ENCODE results near the gene ZMYND12. TPM values are rescaled to one million over a fixed set of nuclear protein-coding genes. Genes with fewer than 3 reads are reported as not detected.
A peak's percentile ranks its signal among the peaks of the same experiment; 100 is the strongest.

ZMYND12 gene
- total RNA-seq, 1 experiment from 2014 or later, result 0.28 TPM

GRCh38 chr1:42456754-42457089, 900 bp upstream of the ZMYND12 start:
- Histone ChIP-seq H3K27ac (ENCODE audit: low read depth, low read length, poor library complexity, severe bottlenecking) (peak overlapping the region; percentile 84), H3K36me3 (ENCODE audit: insufficient read depth, low read length, poor library complexity, severe bottlenecking) (peaks cover 22% of the 10 kb centered on the region), H3K9me3 (ENCODE audit: low read depth, low read length, poor library complexity, severe bottlenecking) (no peaks in the 10 kb centered on the region), H3K27me3 (replicated peaks; ENCODE audit: insufficient read depth, low read depth, low read length, poor library complexity) (peaks cover 3% of the 10 kb centered on the region), H3K4me1 (ENCODE audit: insufficient read depth, low read length, poor library complexity, severe bottlenecking) (peaks cover 9% of the 10 kb centered on the region), H3K4me3 (ENCODE audit: low read depth, low read length, poor library complexity, severe bottlenecking) (peak overlapping the region; percentile 72)
- peak; percentile 56 for DNase-seq (ENCODE audit: low spot score)
- intact Hi-C loops (cut with micrococcal nuclease; ENCODE audit: unreplicated experiment), result no loop called here
- TF ChIP-seq EZH2 (IDR thresholded peaks at IDR 0.05; ENCODE audit: borderline replicate concordance, low read depth, low read length, poor library complexity, severe bottlenecking) (no peak), CTCF (conservative IDR thresholded peaks at IDR 0.05; ENCODE audit: low read depth, low read length) (no peak)
- ChIA-PET CTCF (no interaction called here), POLR2A (ENCODE audit: low non-redundant PET) (no interaction called here)
- no TSS peak for BruUV-seq (replicated peaks)

- no TSS peak for BruUV-seq (replicated peaks)
- Histone ChIP-seq H3K4me3 (ENCODE audit: low read depth, low read length, poor library complexity, severe bottlenecking) (no peak overlapping the region), H3K27me3 (replicated peaks; ENCODE audit: insufficient read depth, low read depth, low read length, poor library complexity) (peaks cover 6% of the 10 kb centered on the region), H3K27ac (ENCODE audit: low read depth, low read length, poor library complexity, severe bottlenecking) (no peak overlapping the region), H3K9me3 (ENCODE audit: low read depth, low read length, poor library complexity, severe bottlenecking) (no peaks in the 10 kb centered on the region), H3K36me3 (ENCODE audit: insufficient read depth, low read length, poor library complexity, severe bottlenecking) (peaks cover 15% of the 10 kb centered on the region), H3K4me1 (ENCODE audit: insufficient read depth, low read length, poor library complexity, severe bottlenecking) (peaks cover 8% of the 10 kb centered on the region)
- CTCF ChIA-PET, result interaction anchor here (0.7 kb wide), 1 partner anchor 25 kb away, joined by 4 read pairs; no protein-coding TSS in a partner anchor
- TF ChIP-seq EZH2 (IDR thresholded peaks at IDR 0.05; ENCODE audit: borderline replicate concordance, low read depth, low read length, poor library complexity, severe bottlenecking), result no peak
- DNase-seq (ENCODE audit: low spot score), result no peak
- POLR2A ChIA-PET (ENCODE audit: low non-redundant PET), result no interaction called here
- intact Hi-C loops (cut with micrococcal nuclease; ENCODE audit: unreplicated experiment), result no loop called here
Measured at GRCh38 chr1:42454403-42454802, 1.4 kb downstream of the ZMYND12 start.

- Histone ChIP-seq H3K27me3 (replicated peaks; ENCODE audit: insufficient read depth, low read depth, low read length, poor library complexity) (peaks cover 6% of the 10 kb centered on the region), H3K27ac (ENCODE audit: low read depth, low read length, poor library complexity, severe bottlenecking) (no peak overlapping the region), H3K4me1 (ENCODE audit: insufficient read depth, low read length, poor library complexity, severe bottlenecking) (peaks cover 8% of the 10 kb centered on the region), H3K36me3 (ENCODE audit: insufficient read depth, low read length, poor library complexity, severe bottlenecking) (peaks cover 7% of the 10 kb centered on the region), H3K4me3 (ENCODE audit: low read depth, low read length, poor library complexity, severe bottlenecking) (no peak overlapping the region), H3K9me3 (ENCODE audit: low read depth, low read length, poor library complexity, severe bottlenecking) (no peaks in the 10 kb centered on the region)
- intact Hi-C loops (cut with micrococcal nuclease; ENCODE audit: unreplicated experiment), result no loop called here
- TF ChIP-seq EZH2 (IDR thresholded peaks at IDR 0.05; ENCODE audit: borderline replicate concordance, low read depth, low read length, poor library complexity, severe bottlenecking) (no peak), CTCF (conservative IDR thresholded peaks at IDR 0.05; ENCODE audit: low read depth, low read length) (no peak)
- DNase-seq (ENCODE audit: low spot score), result no peak
- no TSS peak for BruUV-seq (replicated peaks)
- POLR2A ChIA-PET (ENCODE audit: low non-redundant PET), result no interaction called here
- CTCF ChIA-PET, result no interaction called here
Measured at GRCh38 chr1:42453386-42453785, 2.4 kb downstream of the ZMYND12 start.

- Histone ChIP-seq H3K4me1 (ENCODE audit: insufficient read depth, low read length, poor library complexity, severe bottlenecking) (no peaks in the 10 kb centered on the region), H3K36me3 (ENCODE audit: insufficient read depth, low read length, poor library complexity, severe bottlenecking) (no peaks in the 10 kb centered on the region), H3K9me3 (ENCODE audit: low read depth, low read length, poor library complexity, severe bottlenecking) (no peaks in the 10 kb centered on the region), H3K27ac (ENCODE audit: low read depth, low read length, poor library complexity, severe bottlenecking) (no peak overlapping the region), H3K27me3 (replicated peaks; ENCODE audit: insufficient read depth, low read depth, low read length, poor library complexity) (peaks cover 6% of the 10 kb centered on the region), H3K4me3 (ENCODE audit: low read depth, low read length, poor library complexity, severe bottlenecking) (no peak overlapping the region)
- no TSS peak for BruUV-seq (replicated peaks)
- intact Hi-C loops (cut with micrococcal nuclease; ENCODE audit: unreplicated experiment), result no loop called here
- no peak for DNase-seq (ENCODE audit: low spot score)
- TF ChIP-seq CTCF (conservative IDR thresholded peaks at IDR 0.05; ENCODE audit: low read depth, low read length), result no peak
- no peak for TF ChIP-seq EZH2 (IDR thresholded peaks at IDR 0.05; ENCODE audit: borderline replicate concordance, low read depth, low read length, poor library complexity, severe bottlenecking)
- ChIA-PET POLR2A (ENCODE audit: low non-redundant PET) (no interaction called here), CTCF (no interaction called here)
Measured at GRCh38 chr1:42450061-42450460, 5.8 kb downstream of the ZMYND12 start.

Measured in A673 (cell line).